Epithelial cell of prostate (primary cell): ENCODE data around the gene CYP21A2.

Experiments used
- DNase-seq: peaks from one replicate; pipeline ENCODE4 v3.0.0-alpha.2; 2011; ENCODE audit warnings: low read depth, low spot score
- H3K27ac ChIP-seq: fragments of 450-650 bp; 2 replicates; pipeline ENCODE4 v1.5.1; 2017; ENCODE audit warnings: mild to moderate bottlenecking

Gene CYP21A2

DNA sequence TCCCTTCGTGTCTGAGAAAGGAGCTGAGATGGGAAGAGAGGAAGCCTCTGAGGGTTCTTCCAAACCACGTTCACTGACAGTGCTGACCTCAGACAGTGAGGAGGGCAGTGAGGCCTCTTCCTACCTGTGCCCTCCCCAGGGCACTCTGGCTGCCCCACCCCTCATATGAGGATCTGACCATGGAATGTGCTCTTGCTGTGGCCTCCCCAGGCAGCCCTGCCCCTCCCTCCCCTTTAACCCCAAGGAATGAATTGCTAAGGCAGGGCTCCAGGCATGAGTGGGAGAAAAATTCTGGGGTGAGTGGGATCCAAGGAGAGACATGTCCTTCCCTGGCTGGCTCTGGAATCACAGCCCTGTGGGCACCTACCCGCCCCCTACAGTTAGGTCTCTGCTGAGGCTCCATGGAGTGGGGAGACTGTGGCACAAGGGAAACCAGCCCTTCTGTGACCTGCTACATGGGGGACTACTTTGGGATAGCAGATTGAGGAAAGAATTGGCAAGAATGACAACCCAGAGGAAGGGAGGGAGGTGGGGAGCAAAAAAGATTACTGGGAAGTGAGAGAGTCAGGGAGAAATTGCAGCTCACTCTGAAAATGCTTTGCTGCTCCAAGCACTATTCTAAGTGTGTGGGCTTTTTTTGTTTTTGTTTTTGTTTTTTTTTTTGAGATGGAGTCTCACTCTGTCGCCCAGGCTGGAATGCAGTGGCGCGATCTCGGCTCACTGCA, 41.5 kb downstream of the CYP21A2 start:
- no peak for DNase-seq
- H3K27ac ChIP-seq = no peak overlapping the region

DNA sequence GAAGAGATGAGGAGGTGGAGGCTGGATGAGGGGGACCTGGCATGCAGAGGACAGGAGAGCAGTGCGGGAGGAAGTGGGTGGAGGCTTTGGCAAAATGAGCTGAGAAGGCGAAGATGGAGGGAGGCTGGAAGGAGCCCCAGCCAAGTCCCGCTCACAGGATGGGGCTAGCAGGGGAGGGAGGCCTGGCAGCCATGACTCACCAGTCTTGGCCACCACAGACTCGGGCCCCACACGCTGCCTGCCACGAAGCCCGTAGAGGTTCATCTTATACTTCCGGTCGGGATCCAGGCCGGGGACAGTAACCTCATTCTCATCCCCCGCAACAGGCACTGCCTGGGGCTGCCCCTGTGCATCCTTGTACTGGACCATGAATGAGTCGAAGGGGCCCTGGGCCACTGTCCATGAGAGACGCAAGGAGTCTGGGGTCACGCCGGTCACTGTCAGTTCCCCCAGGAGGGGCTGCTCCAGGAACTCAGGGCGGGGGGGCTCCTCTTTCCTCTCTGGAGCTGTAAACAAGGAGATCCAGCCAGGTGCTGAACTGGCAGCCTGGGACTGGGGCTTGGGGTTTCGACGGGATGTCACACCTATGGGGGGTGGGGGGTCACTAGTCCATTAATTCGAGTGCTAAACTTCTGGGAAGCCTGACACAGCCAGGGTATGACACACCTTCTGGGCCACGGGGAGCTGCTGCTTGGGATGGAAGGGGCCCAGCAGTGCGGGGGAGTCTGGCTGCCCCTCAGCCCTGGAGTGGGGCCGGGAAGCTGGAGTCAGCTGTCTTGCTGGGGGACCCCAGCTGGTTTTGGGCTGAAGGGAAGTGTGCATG, 43.2 kb downstream of the CYP21A2 start:
- H3K27ac ChIP-seq = no peak overlapping the region
- no peak for DNase-seq

DNA sequence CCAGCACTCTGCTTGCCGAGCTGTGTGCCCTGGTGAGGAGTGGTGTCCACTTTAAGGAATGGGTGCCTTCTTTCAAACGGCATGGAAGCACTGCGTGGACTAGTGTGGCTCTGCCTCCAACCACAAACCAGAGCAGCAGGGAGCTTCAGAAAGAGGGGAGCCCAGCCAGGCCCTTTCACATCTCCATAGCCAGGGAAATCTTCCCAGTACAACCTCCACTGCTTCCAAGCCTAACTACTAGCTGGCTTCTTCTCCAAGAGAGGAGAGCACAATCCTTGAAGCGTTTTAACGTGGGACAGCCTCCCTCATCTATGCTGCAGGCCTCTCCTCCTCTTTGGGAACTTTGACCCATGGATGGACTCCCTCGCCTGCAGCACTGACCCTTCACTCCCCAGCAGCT, 44.3 kb downstream of the CYP21A2 start:
- H3K27ac ChIP-seq = peak overlapping the region; percentile 46
- no peak for DNase-seq

GRCh38 chr6:32082935-32083334, 44.7 kb downstream of the CYP21A2 start:
- DNase-seq = peak; percentile 44
- peak overlapping the region; percentile 46 for H3K27ac ChIP-seq

DNA sequence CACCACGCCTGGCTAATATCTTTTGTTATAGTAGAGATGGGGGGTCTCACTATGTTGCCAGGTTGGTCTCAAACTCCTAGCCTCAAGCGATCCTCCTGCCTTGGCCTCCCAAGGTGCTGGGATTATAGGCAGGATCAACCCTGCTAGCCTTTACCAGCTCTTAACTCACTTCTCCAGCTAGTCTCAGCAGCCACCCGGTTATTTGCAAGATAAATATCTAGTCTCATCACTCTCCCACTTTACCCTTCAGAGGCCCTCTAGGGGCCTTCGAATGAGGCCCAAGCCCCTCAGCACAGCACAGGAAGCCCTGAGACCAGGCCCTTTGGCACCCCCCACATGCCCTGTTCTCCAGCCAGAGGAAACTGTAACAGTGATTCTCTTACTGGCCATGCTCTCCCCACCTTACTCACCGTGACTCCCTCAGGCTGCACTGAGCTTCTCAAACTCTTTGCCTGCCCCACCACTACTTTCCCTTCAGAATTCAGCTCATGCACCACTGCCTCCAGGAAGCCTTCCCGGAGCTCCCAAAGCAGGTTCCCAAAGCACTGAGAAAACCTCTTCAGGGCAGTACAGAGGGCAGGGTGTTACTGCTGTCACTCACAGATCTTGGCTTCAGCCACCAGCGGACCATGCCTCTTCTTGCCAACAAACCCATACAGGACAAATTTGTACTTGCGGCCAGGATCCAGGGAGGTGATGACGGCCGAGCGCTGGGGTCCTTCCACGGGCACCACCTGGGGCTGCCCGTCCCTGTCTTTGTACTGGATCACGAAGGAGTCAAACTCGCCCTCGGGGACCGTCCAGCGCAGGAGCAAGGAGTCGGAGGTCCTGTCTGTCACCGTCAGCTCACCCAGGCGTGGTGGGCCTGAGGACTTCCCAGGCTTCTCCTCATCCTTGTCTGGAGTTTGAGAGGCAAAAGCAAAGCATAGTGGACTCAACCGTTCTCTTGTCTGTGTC, 45.9 kb downstream of the CYP21A2 start:
- H3K27ac ChIP-seq = peak overlapping the region; percentile 46
- DNase-seq = no peak

DNA sequence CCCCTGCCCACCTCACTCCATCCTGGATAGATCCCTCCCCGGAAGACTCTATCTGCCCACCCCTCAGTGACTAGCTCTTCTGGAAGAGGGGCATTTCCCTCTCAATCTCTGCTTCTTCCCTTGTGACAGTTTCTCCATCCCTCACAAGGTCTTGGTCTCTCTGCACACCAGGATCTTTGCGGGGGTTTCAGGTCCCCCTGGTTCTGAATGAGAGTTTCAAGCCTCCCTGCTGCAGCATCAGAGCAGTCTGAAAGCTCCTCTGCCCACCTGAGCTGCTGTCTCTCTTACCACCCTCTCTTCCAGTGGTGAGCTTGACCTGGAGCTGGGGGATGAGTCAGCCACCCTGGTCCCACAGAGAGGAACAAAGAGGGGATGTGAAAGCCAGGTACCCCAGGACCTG, 46.6 kb downstream of the CYP21A2 start:
- H3K27ac ChIP-seq = no peak overlapping the region
- no peak for DNase-seq

GRCh38 chr6:32085759-32086459, 47.7 kb downstream of the CYP21A2 start:
- DNase-seq = no peak
- no peak overlapping the region for H3K27ac ChIP-seq

GRCh38 chr6:32086661-32087573, 48.7 kb downstream of the CYP21A2 start:
- no peak for DNase-seq
- H3K27ac ChIP-seq = no peak overlapping the region

GRCh38 chr6:32087574-32088486, 49.6 kb downstream of the CYP21A2 start:
- no peak overlapping the region for H3K27ac ChIP-seq
- no peak for DNase-seq

GRCh38 chr6:32088487-32089049, 50.4 kb downstream of the CYP21A2 start:
- DNase-seq = no peak
- H3K27ac ChIP-seq = no peak overlapping the region

DNA sequence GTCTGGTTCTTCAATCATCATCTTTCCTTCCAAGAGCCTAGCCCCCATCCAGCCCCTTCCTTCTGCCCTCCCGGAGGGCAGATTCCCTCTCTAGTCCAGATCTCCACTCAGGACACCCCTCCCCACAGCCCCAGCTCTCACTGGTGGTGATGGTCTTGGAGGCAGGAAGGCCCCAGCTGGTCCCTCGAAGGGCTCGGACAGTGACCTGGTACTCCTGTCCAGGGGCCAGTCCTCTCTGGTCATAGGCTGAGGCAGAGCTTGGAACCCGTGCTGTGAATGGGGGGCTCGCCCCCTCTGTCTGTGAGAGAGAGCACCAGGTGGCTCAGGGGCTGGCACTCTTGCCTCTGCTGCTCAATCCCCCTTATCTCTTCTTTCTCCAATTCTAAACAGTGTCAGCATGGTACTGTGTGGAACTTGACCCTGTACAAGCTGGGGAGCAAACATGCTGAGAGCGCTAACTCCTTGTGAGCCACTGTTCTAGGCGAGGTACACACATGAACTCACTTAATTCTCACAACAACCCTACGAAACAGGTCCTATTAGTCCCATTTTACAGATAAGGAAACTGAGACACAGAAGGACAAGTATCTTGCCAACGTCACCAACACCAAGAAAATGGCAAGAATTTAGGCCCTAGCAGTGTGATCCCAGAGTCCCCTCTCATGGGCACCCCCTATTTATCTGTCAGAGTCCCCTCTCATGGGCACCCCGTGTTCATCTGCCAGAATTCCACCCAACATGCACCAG, 51.0 kb downstream of the CYP21A2 start:
- DNase-seq = no peak
- no peak overlapping the region for H3K27ac ChIP-seq
